C4-2B (cell line): ENCODE data around the gene PLK2.

Experiments
- H3K27ac ChIP-seq: fragments of 450-650 bp; 2 replicates; pipeline ENCODE4 v1.5.1; 2017
- ZFX ChIP-seq: fragments of 450-650 bp; IDR thresholded peaks from 2 replicates; pipeline ENCODE4 v1.6.1; 2017
- TF ChIP-seq, protein P1 (sequence below): fragments of 450-650 bp; conservative IDR thresholded peaks from 2 replicates; pipeline ENCODE4 v1.5.1; 2017; ENCODE audit warnings: mild to moderate bottlenecking

PLK2 gene

GRCh38 chr5:58477760-58478376, 18.0 kb upstream of the PLK2 start:
- TF ChIP-seq, protein P1, sequence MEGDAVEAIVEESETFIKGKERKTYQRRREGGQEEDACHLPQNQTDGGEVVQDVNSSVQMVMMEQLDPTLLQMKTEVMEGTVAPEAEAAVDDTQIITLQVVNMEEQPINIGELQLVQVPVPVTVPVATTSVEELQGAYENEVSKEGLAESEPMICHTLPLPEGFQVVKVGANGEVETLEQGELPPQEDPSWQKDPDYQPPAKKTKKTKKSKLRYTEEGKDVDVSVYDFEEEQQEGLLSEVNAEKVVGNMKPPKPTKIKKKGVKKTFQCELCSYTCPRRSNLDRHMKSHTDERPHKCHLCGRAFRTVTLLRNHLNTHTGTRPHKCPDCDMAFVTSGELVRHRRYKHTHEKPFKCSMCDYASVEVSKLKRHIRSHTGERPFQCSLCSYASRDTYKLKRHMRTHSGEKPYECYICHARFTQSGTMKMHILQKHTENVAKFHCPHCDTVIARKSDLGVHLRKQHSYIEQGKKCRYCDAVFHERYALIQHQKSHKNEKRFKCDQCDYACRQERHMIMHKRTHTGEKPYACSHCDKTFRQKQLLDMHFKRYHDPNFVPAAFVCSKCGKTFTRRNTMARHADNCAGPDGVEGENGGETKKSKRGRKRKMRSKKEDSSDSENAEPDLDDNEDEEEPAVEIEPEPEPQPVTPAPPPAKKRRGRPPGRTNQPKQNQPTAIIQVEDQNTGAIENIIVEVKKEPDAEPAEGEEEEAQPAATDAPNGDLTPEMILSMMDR: peak; percentile 50
- no peak for TF ChIP-seq ZFX

GRCh38 chr5:58475404-58475803, 15.5 kb upstream of the PLK2 start:
- no peak overlapping the region for H3K27ac ChIP-seq
- no peak for TF ChIP-seq ZFX
- TF ChIP-seq, protein P1: no peak

More at GRCh38 chr5:58477760-58478376, 18.0 kb upstream of the PLK2 start:
- no peak overlapping the region for H3K27ac ChIP-seq

GRCh38 chr5:58469896-58470295, 10.0 kb upstream of the PLK2 start:
- no peak overlapping the region for H3K27ac ChIP-seq
- no peak for TF ChIP-seq ZFX
- TF ChIP-seq, protein P1: no peak

GRCh38 chr5:58466939-58467338, 7.1 kb upstream of the PLK2 start:
- H3K27ac ChIP-seq: no peak overlapping the region

DNA sequence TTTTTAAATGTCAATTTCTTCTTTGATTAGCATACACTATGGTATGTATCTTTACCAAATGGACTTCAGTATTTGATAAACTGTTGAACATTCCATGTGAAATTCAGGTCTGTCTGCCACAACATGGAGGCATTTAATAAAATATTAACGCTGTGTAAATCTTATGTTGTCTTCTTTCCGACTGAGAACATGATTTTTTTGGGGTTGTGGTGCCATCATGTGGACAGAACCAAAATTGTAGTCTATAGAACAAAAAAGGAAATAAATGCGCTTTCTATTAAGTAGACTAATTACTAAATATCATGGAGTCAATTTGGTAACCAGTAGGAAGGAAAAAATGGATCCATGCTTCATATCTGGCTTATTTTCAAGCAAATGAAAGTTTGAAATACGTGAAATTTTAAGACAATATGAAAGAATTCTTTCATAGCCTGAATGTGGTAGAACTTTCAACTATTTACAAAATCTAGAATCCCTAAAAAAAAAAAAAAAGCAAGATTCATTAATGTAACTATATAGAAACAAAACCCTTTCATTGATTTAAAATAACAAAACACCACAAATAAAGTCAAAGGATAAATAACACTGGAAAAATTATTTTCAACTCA, 2.8 kb upstream of the PLK2 start:
- H3K27ac ChIP-seq: no peak overlapping the region
- TF ChIP-seq ZFX: no peak
- TF ChIP-seq, protein P1: peak; percentile 81

More at GRCh38 chr5:58466939-58467338, 7.1 kb upstream of the PLK2 start:
- TF ChIP-seq ZFX: no peak
- TF ChIP-seq, protein P1: no peak

- TF ChIP-seq ZFX: no peak
- TF ChIP-seq, protein P1: no peak
Measured at GRCh38 chr5:58462154-58462553, 2.3 kb upstream of the PLK2 start.

DNA sequence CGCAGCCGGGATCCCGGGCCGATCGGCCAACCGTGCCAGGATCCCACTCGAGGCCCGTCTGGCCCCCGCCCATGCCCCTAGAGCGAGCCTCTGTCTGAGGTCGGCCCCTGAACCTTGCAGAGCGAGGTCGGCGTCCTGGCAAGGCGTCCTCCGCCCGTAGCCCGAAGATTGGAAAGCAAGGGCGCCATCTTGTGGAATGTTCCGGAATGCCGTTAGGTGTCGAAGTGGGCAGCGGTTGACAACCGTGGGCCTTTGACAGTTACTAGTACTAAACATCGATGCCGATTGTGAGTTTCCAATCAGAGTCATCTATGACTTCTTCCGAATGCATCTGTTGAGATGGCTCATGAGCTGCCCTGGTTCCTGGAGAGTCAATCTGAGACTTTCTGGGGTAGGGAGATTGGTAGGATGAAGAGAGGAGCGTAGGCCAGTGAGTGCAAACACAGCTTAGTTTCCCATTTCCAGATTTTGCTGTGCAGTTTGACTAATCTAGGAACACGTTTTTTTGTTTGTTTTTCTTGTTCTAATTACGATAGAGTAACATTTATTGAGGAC, 923 bp upstream of the PLK2 start:
- peak overlapping the region; percentile 89 for H3K27ac ChIP-seq
- TF ChIP-seq ZFX: no peak
- TF ChIP-seq, protein P1: peak; percentile 96

More at GRCh38 chr5:58462154-58462553, 2.3 kb upstream of the PLK2 start:
- H3K27ac ChIP-seq: no peak overlapping the region
